K562 (cell line): ENCODE results near the gene RAB31. TPM values are rescaled to one million over a fixed set of nuclear protein-coding genes. Genes with fewer than 3 reads are reported as not detected.

Source experiments
- ATAC-seq: fragments of 200-7000 bp; cut with Tn5 transposase; 3 replicates; pipeline ENCODE4 v1.9.1; 2020; ENCODE audit warnings: moderate library complexity
- BruUV-seq: library from RNA; stranded (reverse); fragments of 400-500 nt; replicated peaks from 2 replicates; lab custom pipeline; 2021; lab: Mats Ljungman, UMichigan
- CTCF ChIA-PET: fragments of 300-600 bp; formaldehyde crosslinking; extraction: SDS; loops from one replicate; lab custom pipeline; 2021; ENCODE audit warnings: low intra/inter-chr PET ratio; lab: Yijun Ruan, JAX
- POLR2A ChIA-PET: fragments of 300-600, 350-650 bp; sonication (Branson Sonifier 250); formaldehyde crosslinking; extraction: SDS; loops from one replicate; lab custom pipeline; 2021; ENCODE audit warnings: antibody characterized with exemption, inconsistent platforms; lab: Yijun Ruan, JAX
- DNase-seq, 4 experiments: peaks; one replicate each; pipeline versions ENCODE4 v3.0.0 to v3.0.0-alpha.2; 2011 to 2018; ENCODE audit warnings: low spot score in 3 of 4, mixed read lengths in 3 of 4; ENCODE audit errors: extremely low read depth in 1 of 4
- FAIRE-seq: peaks from 2 replicates; lab custom pipeline; 2011; peaks lifted over from hg19 to GRCh38; lab: Jason Lieb, UNC
- H2AFZ ChIP-seq: 2 replicates; pipeline ENCODE4 v1.6.0; 2011; ENCODE audit warnings: low read depth, low read length, control low read depth, inconsistent platforms
- H3K27ac ChIP-seq: fragments of 200-600 bp; 3 replicates; pipeline ENCODE4 v1.8.0; 2011; ENCODE audit warnings: low read depth, mild to moderate bottlenecking, control low read depth, inconsistent platforms, low read length, moderate library complexity, mixed read lengths; ENCODE audit errors: extremely low read depth
- H3K27me3 ChIP-seq, 2 experiments: fragments of 300-600 bp in 1 of 2; 2 replicates in 1 of 2; 3 replicates in 1 of 2; pipeline versions ENCODE4 v1.6.0 to v1.8.0; 2011; ENCODE audit warnings: inconsistent platforms in 2 of 2, low read length in 2 of 2, mild to moderate bottlenecking in 1 of 2, mixed read lengths in 1 of 2, moderate library complexity in 1 of 2; ENCODE audit not compliant: control insufficient read depth in 2 of 2, insufficient read depth in 2 of 2
- H3K36me3 ChIP-seq: fragments of 300-600 bp; 3 replicates; pipeline ENCODE4 v1.8.0; 2011; ENCODE audit warnings: mild to moderate bottlenecking, low read length, inconsistent platforms; ENCODE audit not compliant: control insufficient read depth, insufficient read depth
- H3K4me1 ChIP-seq, 2 experiments: fragments of 200-600 bp in 1 of 2; replicated peaks in 1 of 2; 2 replicates in 1 of 2; 3 replicates in 1 of 2; pipeline versions ENCODE4 v1.5.1 to v1.8.0; 2011; ENCODE audit warnings: inconsistent platforms in 2 of 2, low read length in 2 of 2, mild to moderate bottlenecking in 1 of 2, mixed read lengths in 1 of 2, moderate library complexity in 1 of 2; ENCODE audit not compliant: control insufficient read depth in 2 of 2, insufficient read depth in 2 of 2
- H3K4me2 ChIP-seq: 2 replicates; pipeline ENCODE4 v1.6.1; 2011; ENCODE audit warnings: low read length, control low read depth, inconsistent platforms, mixed read lengths; ENCODE audit not compliant: insufficient read depth
- H3K4me3 ChIP-seq: fragments of 200-600 bp; sonication (generic), shearing (Covaris generic); 2 replicates; pipeline ENCODE4 v1.5.1; 2016; ENCODE audit warnings: control low read depth, inconsistent platforms
- H3K79me2 ChIP-seq: fragments of 200-600 bp; 3 replicates; pipeline ENCODE4 v1.8.0; 2011; ENCODE audit warnings: low read length, inconsistent platforms; ENCODE audit not compliant: control insufficient read depth, insufficient read depth
- H3K9ac ChIP-seq, 2 experiments: 2 replicates each; pipeline versions ENCODE4 v1.6.0 to v1.6.1; 2011; ENCODE audit warnings: low read depth in 2 of 2, low read length in 2 of 2, control low read depth in 1 of 2, inconsistent platforms in 1 of 2, mild to moderate bottlenecking in 1 of 2, mixed read lengths in 1 of 2; ENCODE audit not compliant: insufficient read depth in 1 of 2
- H3K9me1 ChIP-seq: one replicate; pipeline ENCODE4 v1.6.0; 2011; ENCODE audit warnings: inconsistent platforms, mild to moderate bottlenecking, low read length, moderate library complexity; ENCODE audit not compliant: control insufficient read depth, insufficient read depth
- H3K9me3 ChIP-seq: replicated peaks from 2 replicates; pipeline ENCODE4 v1.5.1; 2011; ENCODE audit warnings: low read depth, low read length, inconsistent platforms; ENCODE audit not compliant: control insufficient read depth, insufficient read depth
- H4K20me1 ChIP-seq: replicated peaks from 2 replicates; pipeline ENCODE4 v1.6.1; 2011; ENCODE audit warnings: low read length, inconsistent platforms, mixed read lengths; ENCODE audit not compliant: control insufficient read depth, insufficient read depth
- DNMT1 ChIP-seq: fragments of 450-650 bp; IDR thresholded peaks from 2 replicates; pipeline ENCODE4 v1.6.1; 2016; ENCODE audit warnings: antibody characterized with exemption, mild to moderate bottlenecking
- GTF2A2 ChIP-seq: IDR thresholded peaks from 2 replicates; pipeline ENCODE4 v1.6.1; 2016; ENCODE audit warnings: mild to moderate bottlenecking, missing genetic modification characterization, missing compliant biosample characterization
- IRF1 ChIP-seq: sonication (generic); formaldehyde crosslinking; IDR thresholded peaks from 2 replicates; pipeline ENCODE4 v1.8.0; 2022; ENCODE audit warnings: missing genetic modification reagents, mild to moderate bottlenecking, borderline replicate concordance
- KLF13 ChIP-seq: fragments of 450-650 bp; IDR thresholded peaks from 2 replicates; pipeline ENCODE4 v1.6.1; 2016; ENCODE audit warnings: missing genetic modification characterization, low read depth, mild to moderate bottlenecking, missing compliant biosample characterization, moderate library complexity, borderline replicate concordance
- MTA2 ChIP-seq: fragments of 450-650 bp; IDR thresholded peaks from 2 replicates; pipeline ENCODE4 v1.6.1; 2016; ENCODE audit warnings: low read depth
- NR2C1 ChIP-seq, 2 experiments: fragments of 450-650 bp; IDR thresholded peaks; 2 replicates each; pipeline ENCODE4 v1.6.1; 2017; ENCODE audit warnings: mild to moderate bottlenecking in 2 of 2, antibody characterized with exemption in 1 of 2, inconsistent platforms in 1 of 2, missing compliant biosample characterization in 1 of 2, missing genetic modification characterization in 1 of 2
- SMARCA4 ChIP-seq: fragments of 450-650 bp; IDR thresholded peaks from 2 replicates; pipeline ENCODE4 v1.6.1; 2016
- SRSF7 ChIP-seq: fragments of 200-400 bp; formaldehyde crosslinking; optimal IDR thresholded peaks from 2 replicates; pipeline ENCODE3; 2017; ENCODE audit warnings: mild to moderate bottlenecking, low read depth, low read length
- TCF15 ChIP-seq: fragments of 250-450 bp; sonication (Bioruptor Pico); IDR thresholded peaks from 2 replicates; pipeline ENCODE4 v1.8.0; 2022; ENCODE audit warnings: moderate library complexity, mild to moderate bottlenecking, inconsistent platforms
- ZNF764 ChIP-seq: fragments of 250-450 bp; sonication (Bioruptor Pico); IDR thresholded peaks from 2 replicates; pipeline ENCODE4 v1.4.0; 2020; ENCODE audit warnings: low read depth, mild to moderate bottlenecking, moderate library complexity
- WGBS: fragments of 100-300 bp; shearing (Covaris generic); methylation state at CpG from one replicate; pipeline ENCODE4 v1.1.6; 2016; ENCODE audit warnings: low coverage, mixed read lengths; ENCODE audit not compliant: insufficient coverage; ENCODE audit errors: missing lambda C conversion rate; 5-methylcytosine and 5-hydroxymethylcytosine counted together
- in situ Hi-C: fragments of 300-500 bp; cut with MboI; formaldehyde crosslinking; loops from 4 replicates; pipeline ENCODE4 v1.15.0; 2018; ENCODE audit warnings: inconsistent platforms, mixed read lengths
- intact Hi-C: fragments of 100-400 bp; cut with micrococcal nuclease; formaldehyde crosslinking; loops from 2 replicates; pipeline ENCODE4 v1.14.2; 2022
- polyA plus RNA-seq, 8 experiments: library from polyadenylated mRNA; depleted of rRNA in 4 of 8; stranded (reverse) in 5 of 8; unstranded in 3 of 8; fragments of >200 nt; fragmentation: Nextera tagmentation in 2 of 8; fragmentation: Illumina TruSeq in 1 of 8; extraction: Ambion mirVana in 2 of 8; extraction: Trizol in 1 of 8; gene quantifications; 2 replicates each; pipeline versions ENCODE4 v1.2.1 to v1.2.3, GENCODE V29; 2011 to 2014; ENCODE audit warnings: inconsistent platforms in 1 of 8, missing spikeins in 1 of 8
- total RNA-seq, 7 experiments: library from RNA; depleted of rRNA in 6 of 7; stranded (reverse); fragments of >200 nt in 6 of 7; fragmentation: Illumina TruSeq in 2 of 7; extraction: Trizol in 2 of 7; gene quantifications; 2 replicates each; pipeline versions ENCODE4 v1.2.1 to v1.2.3, GENCODE V29; 2011 to 2021; ENCODE audit warnings: low replicate concordance in 1 of 7
- TF ChIP-seq, protein P1 (sequence below): fragments of 250-450 bp; sonication (Bioruptor Pico); IDR thresholded peaks from 2 replicates; pipeline ENCODE4 v1.8.0; 2021; ENCODE audit warnings: mild to moderate bottlenecking, moderate library complexity
- TF ChIP-seq, protein P2 (sequence below): IDR thresholded peaks from 2 replicates; pipeline ENCODE4 v1.6.1; 2012; ENCODE audit warnings: low read depth, low read length, improper control_type of control experiment, borderline replicate concordance

The RAB31 gene
- total and polyA plus RNA-seq, 9 of the 15 experiments (the other 6 are each of a cell fraction or from before 2014, with no cell fraction given), result 20.7 to 70.4 (median 41.3) TPM

DNA sequence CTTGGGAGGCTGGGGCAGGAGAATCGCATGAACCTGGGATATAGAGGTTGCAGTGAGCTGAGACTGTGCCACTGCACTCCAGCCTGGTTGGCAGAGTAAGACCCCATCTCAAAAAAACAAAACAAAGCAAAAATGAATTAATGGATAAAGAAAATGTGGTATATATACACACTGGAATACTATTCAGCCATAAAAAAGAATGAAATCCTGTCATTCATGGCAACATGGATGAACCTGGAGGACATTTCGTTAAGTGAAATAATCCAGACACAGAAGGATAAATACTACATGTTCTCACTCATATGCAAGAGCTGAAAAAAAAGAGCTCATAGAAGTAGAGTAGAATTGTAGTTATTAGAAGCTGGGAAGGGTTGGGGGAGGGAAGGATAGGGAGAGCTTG lies 80.8 kb downstream of the RAB31 start (continued):
- no peak for TF ChIP-seq DNMT1
- TF ChIP-seq IRF1 (CRISPR knock-in tag), result no peak
- TF ChIP-seq GTF2A2 (tag), result no peak

DNA sequence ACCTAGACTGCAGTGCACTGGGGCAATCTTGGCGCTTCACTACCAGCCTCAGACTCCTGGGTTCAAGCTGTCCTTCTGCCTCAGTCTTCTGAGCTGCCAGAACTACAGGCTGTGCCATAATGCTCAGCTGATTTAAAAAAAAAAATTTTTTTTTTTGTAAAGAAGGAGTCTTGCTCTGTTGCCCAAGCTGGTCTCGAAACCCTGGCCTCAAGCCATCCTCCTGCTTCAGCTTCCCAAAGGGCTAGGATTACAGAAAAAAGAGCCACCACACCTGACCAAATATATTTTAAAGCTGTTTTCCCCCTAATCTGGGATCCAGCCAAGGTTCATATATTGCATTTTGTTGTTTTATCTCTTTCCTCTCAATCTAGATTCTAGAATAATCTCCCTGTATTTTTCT lies 82.2 kb downstream of the RAB31 start:
- in situ Hi-C loops (no loop called here), intact Hi-C loops (no loop called here)
- H3K9ac ChIP-seq, result peak overlapping the region in 1 of 2 experiments; percentile 61; a peak in 1 of 4 replicates
- peaks cover 0 to 8% of the 10 kb centered on the region in 2 experiments; a peak in 2 of 5 replicates for H3K4me1 ChIP-seq
- peaks cover 24% of the 10 kb centered on the region; the same call in 2 of the 3 replicates for H3K36me3 ChIP-seq
- H3K27me3 ChIP-seq, result no peaks in the 10 kb centered on the region
- H3K27ac ChIP-seq, result no peak overlapping the region
- POLR2A ChIA-PET, result interaction anchor here (1.3 to 2.0 kb wide), 2 partner anchors 10 to 14 kb away, joined by 5 to 10 read pairs; no protein-coding TSS in a partner anchor
- H3K4me3 ChIP-seq, result no peak overlapping the region
- H3K9me3 ChIP-seq, result no peaks in the 10 kb centered on the region
- DNase-seq (no peak), FAIRE-seq (no peak), ATAC-seq (no peak)
- no peaks in the 10 kb centered on the region for H3K79me2 ChIP-seq
- no peaks in the 10 kb centered on the region for H4K20me1 ChIP-seq
- CTCF ChIA-PET, result interaction anchor here (0.7 kb wide), 1 partner anchor 20 kb away, joined by 3 read pairs; no protein-coding TSS in a partner anchor
- no peaks in the 10 kb centered on the region for H3K9me1 ChIP-seq
- no TSS peak for BruUV-seq
- H3K4me2 ChIP-seq, result no peak overlapping the region
- WGBS, result 89% methylated on average over 2 of the region's 2 CpGs
- H2AFZ ChIP-seq, result no peak overlapping the region
- TF ChIP-seq ZNF764 (CRISPR knock-in tag) (no peak), SMARCA4 (no peak), KLF13 (no peak), NR2C1 (IDR thresholded peaks at IDR 0.05) (no peak), NR2C1 (tag; IDR thresholded peaks at IDR 0.05) (no peak), TCF15 (CRISPR knock-in tag) (no peak), SRSF7 (no peak), MTA2 (no peak)
- TF ChIP-seq, protein P1, sequence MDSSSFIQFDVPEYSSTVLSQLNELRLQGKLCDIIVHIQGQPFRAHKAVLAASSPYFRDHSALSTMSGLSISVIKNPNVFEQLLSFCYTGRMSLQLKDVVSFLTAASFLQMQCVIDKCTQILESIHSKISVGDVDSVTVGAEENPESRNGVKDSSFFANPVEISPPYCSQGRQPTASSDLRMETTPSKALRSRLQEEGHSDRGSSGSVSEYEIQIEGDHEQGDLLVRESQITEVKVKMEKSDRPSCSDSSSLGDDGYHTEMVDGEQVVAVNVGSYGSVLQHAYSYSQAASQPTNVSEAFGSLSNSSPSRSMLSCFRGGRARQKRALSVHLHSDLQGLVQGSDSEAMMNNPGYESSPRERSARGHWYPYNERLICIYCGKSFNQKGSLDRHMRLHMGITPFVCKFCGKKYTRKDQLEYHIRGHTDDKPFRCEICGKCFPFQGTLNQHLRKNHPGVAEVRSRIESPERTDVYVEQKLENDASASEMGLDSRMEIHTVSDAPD (CRISPR knock-in tag), result no peak
- TF ChIP-seq, protein P2, sequence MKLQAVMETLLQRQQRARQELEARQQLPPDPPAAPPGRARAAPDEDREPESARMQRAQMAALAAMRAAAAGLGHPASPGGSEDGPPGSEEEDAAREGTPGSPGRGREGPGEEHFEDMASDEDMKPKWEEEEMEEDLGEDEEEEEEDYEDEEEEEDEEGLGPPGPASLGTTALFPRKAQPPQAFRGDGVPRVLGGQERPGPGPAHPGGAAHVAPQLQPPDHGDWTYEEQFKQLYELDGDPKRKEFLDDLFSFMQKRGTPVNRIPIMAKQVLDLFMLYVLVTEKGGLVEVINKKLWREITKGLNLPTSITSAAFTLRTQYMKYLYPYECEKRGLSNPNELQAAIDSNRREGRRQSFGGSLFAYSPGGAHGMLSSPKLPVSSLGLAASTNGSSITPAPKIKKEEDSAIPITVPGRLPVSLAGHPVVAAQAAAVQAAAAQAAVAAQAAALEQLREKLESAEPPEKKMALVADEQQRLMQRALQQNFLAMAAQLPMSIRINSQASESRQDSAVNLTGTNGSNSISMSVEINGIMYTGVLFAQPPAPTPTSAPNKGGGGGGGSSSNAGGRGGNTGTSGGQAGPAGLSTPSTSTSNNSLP, result no peak
